Esophagus muscularis mucosa (tissue), 4 donors: ENCODE data around the gene SIGLEC11.
"Not testable (repeated sequence)": the region's sequence is repeated elsewhere in the genome, so short reads cannot be mapped to it uniquely, and the experiment has no call there.

Experiments used
- CTCF ChIP-seq, 3 experiments: fragments of 200-600 bp in 2 of 3; fragments of 450-650 bp in 1 of 3; sonication (generic) in 2 of 3; IDR thresholded peaks; one replicate each; pipeline ENCODE4 v1.5.1; 2017 to 2019; ENCODE audit warnings: antibody characterized with exemption in 3 of 3, mild to moderate bottlenecking in 2 of 3, moderate library complexity in 1 of 3
- EP300 ChIP-seq: sonication (generic); formaldehyde crosslinking; IDR thresholded peaks from one replicate; pipeline ENCODE4 v1.6.1; 2017; ENCODE audit warnings: antibody characterized with exemption
- POLR2A ChIP-seq: fragments of 450-650 bp; IDR thresholded peaks from one replicate; pipeline ENCODE4 v1.6.1; 2017; ENCODE audit warnings: antibody characterized with exemption, moderate library complexity, mild to moderate bottlenecking, low read depth
- POLR2AphosphoS5 ChIP-seq, 2 donors: sonication (generic); formaldehyde crosslinking; IDR thresholded peaks; one replicate each; pipeline ENCODE4 v1.6.1; 2017; ENCODE audit warnings: antibody characterized with exemption in 2 of 2

- TF ChIP-seq CTCF (IDR thresholded peaks at IDR 0.05); POLR2AphosphoS5 (IDR thresholded peaks at IDR 0.05); POLR2A; EP300: not testable (repeated sequence)
Observed at GRCh38 chr19:49924881-49925210, 36.1 kb downstream of the SIGLEC11 start.
